ENCODE results near the gene MRTFB. TPM values are rescaled to one million over a fixed set of nuclear protein-coding genes. Genes with fewer than 3 reads are reported as not detected.

Gene MRTFB
- total RNA-seq, 1 experiment from 2014 or later, result 90.5 TPM

- TF ChIP-seq REST (IDR thresholded peaks at IDR 0.05; ENCODE audit: insufficient read depth in 1 of 2, low read depth in 2 of 2, low read length in 1 of 2) (no peak), CTCF (IDR thresholded peaks at IDR 0.05) (no peak), TCF7L2 (IDR thresholded peaks at IDR 0.05; ENCODE audit: low read depth, low read length) (no peak), SIN3A (IDR thresholded peaks at IDR 0.05; ENCODE audit: borderline replicate concordance, insufficient read depth, low read depth, low read length) (no peak), POLR2AphosphoS5 (IDR thresholded peaks at IDR 0.05; ENCODE audit: low read depth, low read length) (no peak)
- H3K4me3 ChIP-seq (ENCODE audit: low read depth in 2 of 2, low read length in 2 of 2), result no peak overlapping the region
- DNase-seq (ENCODE audit: low read depth, low spot score) (no peak), ATAC-seq (no peak)
- BruUV-seq (replicated peaks), result no TSS peak
- intact Hi-C loops (cut with micrococcal nuclease; ENCODE audit: unreplicated experiment) (no loop called here), in situ Hi-C loops (cut with HindIII; ENCODE audit: low pct_unique_long_range_greater_than_20kb, low sequenced_read_pairs) (no loop called here)
- no peak overlapping the region for H3K27ac ChIP-seq (ENCODE audit: low read length)
- no peaks in the 10 kb centered on the region for H3K27me3 ChIP-seq (ENCODE audit: control insufficient read depth, insufficient read depth, low read length)
- ChIA-PET CTCF (no interaction called here), POLR2A (no interaction called here)
- H3K36me3 ChIP-seq (ENCODE audit: control insufficient read depth, insufficient read depth, low read length), result no peaks in the 10 kb centered on the region
- no peaks in the 10 kb centered on the region for H3K9me3 ChIP-seq (ENCODE audit: control insufficient read depth, insufficient read depth, low read depth, low read length)
- 0 out of 2 replicates have a peak, but pooled peaks cover 6% of the 10 kb centered on the region for H3K4me1 ChIP-seq (ENCODE audit: control insufficient read depth, insufficient read depth, low read length)
Observed at GRCh38 chr16:14086477-14086876, 15.4 kb downstream of the MRTFB start.

- in situ Hi-C loops (cut with HindIII; ENCODE audit: low pct_unique_long_range_greater_than_20kb, low sequenced_read_pairs) (no loop called here), intact Hi-C loops (cut with micrococcal nuclease; ENCODE audit: unreplicated experiment) (no loop called here)
- ChIA-PET POLR2A (no interaction called here), CTCF (no interaction called here)
- DNase-seq (ENCODE audit: low read depth, low spot score), result no peak
- H3K4me1 ChIP-seq (ENCODE audit: control insufficient read depth, insufficient read depth, low read length), result 0 out of 2 replicates have a peak, but pooled peaks cover 6% of the 10 kb centered on the region
- no peak; the same call in 1 of the 2 replicates for ATAC-seq
- no peaks in the 10 kb centered on the region for H3K36me3 ChIP-seq (ENCODE audit: control insufficient read depth, insufficient read depth, low read length)
- no TSS peak for BruUV-seq (replicated peaks)
- no peaks in the 10 kb centered on the region for H3K9me3 ChIP-seq (ENCODE audit: control insufficient read depth, insufficient read depth, low read depth, low read length)
- no peak overlapping the region for H3K4me3 ChIP-seq (ENCODE audit: low read depth in 2 of 2, low read length in 2 of 2)
- no peak overlapping the region for H3K27ac ChIP-seq (ENCODE audit: low read length)
- TF ChIP-seq TCF7L2 (IDR thresholded peaks at IDR 0.05; ENCODE audit: low read depth, low read length) (no peak), SIN3A (IDR thresholded peaks at IDR 0.05; ENCODE audit: borderline replicate concordance, insufficient read depth, low read depth, low read length) (no peak), CTCF (IDR thresholded peaks at IDR 0.05) (no peak), REST (IDR thresholded peaks at IDR 0.05; ENCODE audit: insufficient read depth in 1 of 2, low read depth in 2 of 2, low read length in 1 of 2) (no peak), POLR2AphosphoS5 (IDR thresholded peaks at IDR 0.05; ENCODE audit: low read depth, low read length) (no peak)
- H3K27me3 ChIP-seq (ENCODE audit: control insufficient read depth, insufficient read depth, low read length), result no peaks in the 10 kb centered on the region
Observed at GRCh38 chr16:14087181-14087580, 16.1 kb downstream of the MRTFB start.
